ENCODE measurements around the gene PROZ.

DNA sequence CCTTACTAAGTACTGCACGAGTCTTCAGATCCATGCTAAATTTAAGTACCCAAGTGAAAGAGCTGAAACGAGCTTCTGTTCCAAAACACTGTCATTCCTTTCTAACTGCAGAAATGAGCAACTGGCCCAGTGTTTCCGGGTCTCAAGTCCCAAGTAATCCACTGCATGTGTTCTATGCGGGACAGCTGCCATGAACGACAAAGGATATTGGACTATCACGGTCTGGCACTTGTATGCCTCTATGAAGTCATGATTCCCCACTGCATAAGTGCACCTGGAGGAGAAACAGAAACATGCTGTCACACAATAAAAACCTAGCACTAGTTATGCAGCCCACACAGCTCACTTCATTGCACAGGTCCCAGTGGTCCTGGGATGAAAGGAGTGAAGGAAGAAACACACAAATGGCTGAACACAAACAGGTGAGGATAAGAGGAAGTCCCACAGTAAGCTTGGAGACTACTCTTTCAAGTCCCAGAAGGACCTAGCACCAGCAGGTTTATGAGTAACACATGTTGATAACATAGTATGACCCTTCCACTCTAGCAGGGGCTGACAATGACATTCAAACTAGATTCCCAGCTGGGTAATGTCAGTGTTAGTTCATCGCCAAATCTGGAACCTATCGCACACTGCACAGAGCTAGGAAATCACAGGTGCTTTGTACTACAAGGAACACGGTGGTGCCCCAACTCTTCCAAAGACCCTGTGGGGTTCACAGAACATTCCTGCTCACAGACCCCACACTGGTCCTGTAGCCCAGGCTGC, 38.7 kb downstream of the PROZ start:
- TF ChIP-seq CTCF (conservative IDR thresholded peaks at IDR 0.05), result no peak
- TF ChIP-seq ZFX (IDR thresholded peaks at IDR 0.05), result no peak
